Esophagus squamous epithelium (tissue), 5 donors: ENCODE results near the gene EPB41L5. TPM values are rescaled to one million over a fixed set of nuclear protein-coding genes. Genes with fewer than 3 reads are reported as not detected.

Experiments
- DNase-seq: peaks from one replicate; lab custom pipeline; 2025; lab: John Stamatoyannopoulos, UW
- H3K27ac ChIP-seq, 4 donors: fragments of 200-600 bp; sonication (generic); one replicate each; pipeline ENCODE4 v1.5.1; 2016 to 2019; ENCODE audit warnings: mild to moderate bottlenecking in 1 of 4
- H3K27me3 ChIP-seq, 4 donors: fragments of 200-600 bp; sonication (generic); 1 replicate in 3 of 4; 2 replicates in 1 of 4; pipeline versions ENCODE4 v1.5.1 to v1.6.0; 2017 to 2021; ENCODE audit warnings: antibody characterized with exemption in 1 of 4
- H3K36me3 ChIP-seq, 3 donors: fragments of 200-600 bp; sonication (generic); one replicate each; pipeline ENCODE4 v1.5.1; 2016 to 2019
- H3K4me1 ChIP-seq, 3 donors: fragments of 200-600 bp; sonication (generic); one replicate each; pipeline ENCODE4 v1.5.1; 2017 to 2019
- H3K4me3 ChIP-seq, 4 donors: fragments of 200-600 bp; sonication (generic); 1 replicate in 3 of 4; 2 replicates in 1 of 4; pipeline ENCODE4 v1.5.1; 2016 to 2019; ENCODE audit warnings: mild to moderate bottlenecking in 2 of 4, moderate library complexity in 1 of 4
- H3K9me3 ChIP-seq, 3 donors: fragments of 200-600 bp; sonication (generic); one replicate each; pipeline ENCODE4 v1.5.1; 2016 to 2019
- POLR2A ChIP-seq, 4 donors: fragments of 450-650 bp; IDR thresholded peaks; one replicate each; pipeline ENCODE4 v1.6.1; 2017; ENCODE audit warnings: antibody characterized with exemption in 4 of 4, mild to moderate bottlenecking in 4 of 4, moderate library complexity in 3 of 4
- WGBS, 2 donors: methylation state at CpG; one replicate each; pipeline ENCODE4 v1.1.5; 2018; 5-methylcytosine and 5-hydroxymethylcytosine counted together
- intact Hi-C: fragments of 100-400 bp; cut with DNase I; formaldehyde crosslinking; loops from one replicate; pipeline ENCODE4 v1.15.0; 2022
- total RNA-seq, 4 donors: library from RNA; depleted of rRNA; stranded (reverse); fragments of >200 nt; gene quantifications; one replicate each; pipeline ENCODE4 v1.1.0, GENCODE V29; 2016
- TF ChIP-seq, protein P1 (sequence below), 6 experiments: fragments of 450-650 bp in 4 of 6; fragments of 200-600 bp in 2 of 6; sonication (generic) in 2 of 6; IDR thresholded peaks; one replicate each; pipeline ENCODE4 v1.5.1; 2016 to 2019; ENCODE audit warnings: antibody characterized with exemption in 6 of 6, mild to moderate bottlenecking in 4 of 6, moderate library complexity in 4 of 6
- donor health status: DM: yes; HTN: yes; CAD: no.

The EPB41L5 gene
- total RNA-seq, 4 donors from 2014 or later, result 12.2 to 26.3 (median 19.4) TPM

DNA sequence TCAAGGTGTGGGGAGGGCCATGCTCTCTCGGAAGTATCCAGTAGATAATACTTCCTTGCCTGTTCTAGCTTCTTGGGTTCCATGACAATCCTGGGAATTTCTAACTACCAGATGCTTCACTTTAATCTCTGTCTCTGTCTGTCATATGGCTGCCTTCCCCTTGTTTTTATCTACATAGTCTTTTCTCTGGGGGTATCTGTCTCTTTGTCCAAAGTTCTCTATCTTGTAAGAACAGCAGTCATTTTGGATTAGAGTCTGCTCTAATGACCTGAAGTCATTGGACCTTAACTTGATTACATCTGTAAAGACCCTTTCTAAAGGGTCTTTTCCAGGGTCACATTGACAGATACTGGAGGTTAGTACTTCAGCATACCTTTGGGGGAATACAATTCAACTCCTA, 11.4 kb upstream of the EPB41L5 start:
- peaks cover 0 to 3% (median 0%) of the 10 kb centered on the region in 4 donors for H3K27me3 ChIP-seq
- H3K4me3 ChIP-seq, result no peak overlapping the region
- no peaks in the 10 kb centered on the region for H3K9me3 ChIP-seq
- no peak for TF ChIP-seq POLR2A (IDR thresholded peaks at IDR 0.05)
- TF ChIP-seq, protein P1, sequence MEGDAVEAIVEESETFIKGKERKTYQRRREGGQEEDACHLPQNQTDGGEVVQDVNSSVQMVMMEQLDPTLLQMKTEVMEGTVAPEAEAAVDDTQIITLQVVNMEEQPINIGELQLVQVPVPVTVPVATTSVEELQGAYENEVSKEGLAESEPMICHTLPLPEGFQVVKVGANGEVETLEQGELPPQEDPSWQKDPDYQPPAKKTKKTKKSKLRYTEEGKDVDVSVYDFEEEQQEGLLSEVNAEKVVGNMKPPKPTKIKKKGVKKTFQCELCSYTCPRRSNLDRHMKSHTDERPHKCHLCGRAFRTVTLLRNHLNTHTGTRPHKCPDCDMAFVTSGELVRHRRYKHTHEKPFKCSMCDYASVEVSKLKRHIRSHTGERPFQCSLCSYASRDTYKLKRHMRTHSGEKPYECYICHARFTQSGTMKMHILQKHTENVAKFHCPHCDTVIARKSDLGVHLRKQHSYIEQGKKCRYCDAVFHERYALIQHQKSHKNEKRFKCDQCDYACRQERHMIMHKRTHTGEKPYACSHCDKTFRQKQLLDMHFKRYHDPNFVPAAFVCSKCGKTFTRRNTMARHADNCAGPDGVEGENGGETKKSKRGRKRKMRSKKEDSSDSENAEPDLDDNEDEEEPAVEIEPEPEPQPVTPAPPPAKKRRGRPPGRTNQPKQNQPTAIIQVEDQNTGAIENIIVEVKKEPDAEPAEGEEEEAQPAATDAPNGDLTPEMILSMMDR (IDR thresholded peaks at IDR 0.05), result no peak
- no peak for DNase-seq
- no peaks in the 10 kb centered on the region for H3K4me1 ChIP-seq
- no peak overlapping the region for H3K27ac ChIP-seq
- intact Hi-C loops, result no loop called here
- 68 to 95% methylated on average over 1 of the region's 1 CpG for WGBS, 2 donors
- no peaks in the 10 kb centered on the region for H3K36me3 ChIP-seq

DNA sequence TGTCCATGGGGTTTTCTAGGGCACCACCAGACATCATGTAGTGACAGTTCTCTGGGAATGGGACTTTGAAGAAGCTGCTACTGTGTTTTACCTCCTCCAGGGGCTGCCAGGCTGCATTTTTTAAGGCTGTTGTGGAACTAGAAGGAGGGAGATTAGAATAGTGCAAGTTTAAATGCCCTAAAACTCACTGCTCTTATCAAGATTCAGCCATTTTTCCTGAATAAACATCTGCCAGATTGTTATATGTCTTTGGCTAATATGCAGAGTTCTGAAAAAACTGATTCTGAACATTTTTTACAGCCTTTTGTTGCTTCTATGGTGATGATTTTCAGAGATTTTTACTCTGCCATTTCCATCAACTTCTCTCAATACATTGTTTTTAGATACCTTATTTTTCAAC, 8.6 kb upstream of the EPB41L5 start:
- intact Hi-C loops, result no loop called here
- peaks cover 0 to 3% (median 0%) of the 10 kb centered on the region in 4 donors for H3K27me3 ChIP-seq
- no peaks in the 10 kb centered on the region for H3K4me1 ChIP-seq
- no peak overlapping the region for H3K4me3 ChIP-seq
- no peaks in the 10 kb centered on the region for H3K36me3 ChIP-seq
- no peak overlapping the region for H3K27ac ChIP-seq
- TF ChIP-seq, protein P1 (IDR thresholded peaks at IDR 0.05), result no peak
- TF ChIP-seq POLR2A (IDR thresholded peaks at IDR 0.05), result no peak
- H3K9me3 ChIP-seq, result no peaks in the 10 kb centered on the region
- no peak for DNase-seq

DNA sequence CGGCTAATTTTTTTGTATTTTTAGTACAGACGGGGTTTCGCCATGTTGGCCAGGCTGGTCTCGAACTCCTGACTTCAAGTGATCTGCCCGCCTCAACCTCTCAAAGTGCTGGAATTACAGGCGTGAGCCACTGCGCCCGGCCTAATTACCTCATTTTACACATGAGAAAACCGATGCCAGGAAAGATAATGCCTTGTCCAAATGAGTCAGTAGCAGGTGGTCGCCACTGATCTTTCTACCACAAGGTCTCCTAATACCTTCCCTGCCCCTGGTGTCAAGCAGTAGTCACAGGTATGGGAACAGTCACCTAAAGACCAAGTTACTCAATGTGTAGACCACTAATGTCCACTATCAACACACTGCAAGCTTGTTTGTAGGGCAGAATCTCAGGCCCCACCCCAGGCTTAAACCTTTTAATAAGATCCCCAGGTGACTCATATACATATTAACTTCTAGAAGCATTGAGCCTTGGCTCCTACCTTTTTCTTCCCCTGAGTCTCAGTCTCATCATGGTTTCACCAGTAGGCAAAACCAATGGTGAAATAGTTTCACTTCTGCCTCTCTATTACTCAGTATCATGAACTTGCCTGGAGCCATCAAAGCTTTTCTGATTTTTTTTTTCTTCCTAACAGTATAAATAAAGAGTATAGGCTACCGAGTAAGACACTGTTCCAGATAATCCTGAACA, 6.9 kb upstream of the EPB41L5 start:
- H3K36me3 ChIP-seq, result no peaks in the 10 kb centered on the region
- TF ChIP-seq, protein P1 (IDR thresholded peaks at IDR 0.05), result no peak
- no peak for TF ChIP-seq POLR2A (IDR thresholded peaks at IDR 0.05)
- 80 to 84% methylated on average over 7 to 10 of the region's 11 CpGs for WGBS, 2 donors
- no peak for DNase-seq
- no peaks in the 10 kb centered on the region for H3K9me3 ChIP-seq
- no peak overlapping the region for H3K27ac ChIP-seq
- no peaks in the 10 kb centered on the region for H3K4me1 ChIP-seq
- H3K4me3 ChIP-seq, result no peak overlapping the region
- intact Hi-C loops, result no loop called here
- no peaks in the 10 kb centered on the region for H3K27me3 ChIP-seq

DNA sequence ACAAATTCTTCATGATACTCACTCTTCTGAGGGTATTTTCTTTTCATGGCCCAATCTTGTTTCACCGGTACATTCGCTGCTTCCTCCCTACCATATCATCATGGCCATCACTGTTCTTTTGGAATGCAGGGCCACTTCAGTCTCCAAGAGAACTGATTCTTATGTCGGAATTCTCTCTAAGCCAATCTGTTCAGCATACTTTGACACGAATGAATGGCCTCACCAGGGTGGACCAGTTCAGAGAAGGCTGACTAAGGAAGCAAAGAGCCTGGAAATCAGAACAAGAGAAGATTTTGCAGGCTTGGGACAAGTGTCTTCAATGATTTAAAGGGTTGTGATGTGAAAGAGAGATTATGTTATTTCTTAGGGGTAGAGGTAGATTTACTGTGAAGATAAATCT, 5.0 kb upstream of the EPB41L5 start:
- Histone ChIP-seq H3K4me3 (no peak overlapping the region), H3K36me3 (no peaks in the 10 kb centered on the region), H3K27ac (no peak overlapping the region), H3K9me3 (no peaks in the 10 kb centered on the region), H3K4me1 (peaks cover 0 to 10% (median 5%) of the 10 kb centered on the region in 3 donors), H3K27me3 (no peaks in the 10 kb centered on the region)
- 87 to 100% methylated on average over 4 of the region's 4 CpGs for WGBS, 2 donors
- TF ChIP-seq POLR2A (IDR thresholded peaks at IDR 0.05), result no peak
- TF ChIP-seq, protein P1 (IDR thresholded peaks at IDR 0.05), result no peak
- DNase-seq, result no peak
- intact Hi-C loops, result no loop called here

DNA sequence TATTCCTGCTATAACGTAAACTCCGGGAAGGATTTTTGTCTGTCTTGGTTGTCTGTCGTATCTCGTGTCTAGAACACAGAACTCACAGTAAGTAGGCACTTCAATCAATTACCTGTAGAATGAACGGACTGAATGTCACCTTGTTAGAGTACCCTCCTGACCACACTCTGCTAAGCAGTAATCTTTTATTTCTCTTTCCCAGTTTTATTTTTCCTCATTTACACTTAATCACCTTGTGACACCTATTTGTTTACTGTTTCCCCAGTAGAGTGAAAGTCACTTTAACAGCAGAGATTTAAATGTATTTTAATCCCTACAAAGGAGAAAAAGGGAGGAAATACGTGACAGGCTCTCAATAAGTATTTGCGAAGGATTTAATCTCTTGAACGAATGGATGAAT, 514 bp upstream of the EPB41L5 start:
- no peaks in the 10 kb centered on the region for H3K9me3 ChIP-seq
- peak overlapping the region; percentile 81 to 87 (median 83) for H3K4me3 ChIP-seq
- H3K27ac ChIP-seq, result peak overlapping the region; percentile 81 to 92 (median 90)
- H3K27me3 ChIP-seq, result no peaks in the 10 kb centered on the region
- H3K4me1 ChIP-seq, result peaks cover 0 to 31% (median 8%) of the 10 kb centered on the region in 3 donors
- no peaks in the 10 kb centered on the region for H3K36me3 ChIP-seq
- intact Hi-C loops, result no loop called here
- no peak for DNase-seq
- WGBS, 2 donors, result 19 to 25% methylated on average over 8 of the region's 8 CpGs
- TF ChIP-seq POLR2A (IDR thresholded peaks at IDR 0.05), result no peak
- TF ChIP-seq, protein P1 (IDR thresholded peaks at IDR 0.05), result no peak
